Adipose tissue (tissue), 3 donors: ENCODE measurements around the gene FIBP. TPM values are rescaled to one million over a fixed set of nuclear protein-coding genes. Genes with fewer than 3 reads are reported as not detected.

Experiments used
- polyA plus RNA-seq, 3 donors: library from polyadenylated mRNA; stranded (reverse); fragments of 200-250 nt; gene quantifications; one replicate each; pipeline ENCODE4 v1.2.3, GENCODE V29; 2013
- donor health status: healthy with polysubstance abuse.
- donor health status: Bipolar disorder and iron deficiency.
- donor health status: healthy.

The FIBP gene
- polyA plus RNA-seq, 3 donors, result 31.2 to 68.7 (median 56.9) TPM

Other genes starting within 250 kb of the FIBP start
- 10 to 100 TPM; 30.8 to 61.2 (median 50.4) TPM for gene RELA, start 225.6 kb downstream of the FIBP start, polyA plus RNA-seq
- gene KAT5, start 176.2 kb downstream of the FIBP start, polyA plus RNA-seq, result 10 to 100 TPM; 41.6 to 55.1 (median 50.6) TPM
- gene RNASEH2C, start 167.7 kb downstream of the FIBP start, polyA plus RNA-seq, result 100 to 1,000 TPM in 1 of 3 donors, 10 to 100 TPM in 2; 41.9 to 103 (median 88.3) TPM
- gene AP5B1, start 107.5 kb downstream of the FIBP start, polyA plus RNA-seq, result 10 to 100 TPM in 2 of 3 donors, 1 to 10 TPM in 1; 7.4 to 22.6 (median 10.0) TPM
- under 1 TPM in 2 of 3 donors, not detected in 1; 0.21 to 0.68 TPM for gene OVOL1, start 101.4 kb downstream of the FIBP start, polyA plus RNA-seq
- gene SNX32, start 54.5 kb downstream of the FIBP start, polyA plus RNA-seq, result under 1 TPM in 2 of 3 donors, not detected in 1; 0.34 to 0.41 TPM
- 100 to 1,000 TPM; 206 to 826 (median 597) TPM for gene CFL1, start 30.3 kb downstream of the FIBP start, polyA plus RNA-seq
- 10 to 100 TPM; 29.7 to 60.6 (median 40.3) TPM for gene MUS81, start 28.0 kb downstream of the FIBP start, polyA plus RNA-seq
- gene EFEMP2, start 15.7 kb downstream of the FIBP start, polyA plus RNA-seq, result 100 to 1,000 TPM in 1 of 3 donors, 10 to 100 TPM in 2; 16.6 to 103 (median 62.4) TPM
- 1 to 10 TPM in 2 of 3 donors, under 1 TPM in 1; 0.26 to 2.7 (median 2.6) TPM for gene CTSW, start 8.6 kb downstream of the FIBP start, polyA plus RNA-seq
- gene CCDC85B, start 2.2 kb upstream of the FIBP start, polyA plus RNA-seq, result 10 to 100 TPM; 18.1 to 75.3 (median 28.1) TPM
- 100 to 1,000 TPM in 1 of 3 donors, 10 to 100 TPM in 1, 1 to 10 TPM in 1; 1.5 to 100 (median 28.1) TPM for gene FOSL1, start 11.9 kb upstream of the FIBP start, polyA plus RNA-seq
- 10 to 100 TPM; 20.5 to 35.3 (median 29.1) TPM for gene C11orf68, start 30.6 kb upstream of the FIBP start, polyA plus RNA-seq
- 100 to 1,000 TPM in 2 of 3 donors, 10 to 100 TPM in 1; 46.7 to 142 (median 107) TPM for gene DRAP1, start 31.0 kb upstream of the FIBP start, polyA plus RNA-seq
- gene TSGA10IP, start 57.0 kb upstream of the FIBP start, polyA plus RNA-seq, result not detected
- 10 to 100 TPM; 26.9 to 51.8 (median 36.5) TPM for gene SART1, start 73.3 kb upstream of the FIBP start, polyA plus RNA-seq
- gene EIF1AD, start 113.7 kb upstream of the FIBP start, polyA plus RNA-seq, result 10 to 100 TPM; 12.0 to 20.8 (median 12.9) TPM
- gene BANF1, start 114.0 kb upstream of the FIBP start, polyA plus RNA-seq, result 100 to 1,000 TPM in 2 of 3 donors, 10 to 100 TPM in 1; 75.9 to 175 (median 123) TPM
- under 1 TPM in 2 of 3 donors, not detected in 1; 0.28 to 0.84 TPM for gene CST6, start 123.5 kb upstream of the FIBP start, polyA plus RNA-seq
- under 1 TPM in 2 of 3 donors, not detected in 1; 0.02 to 0.16 TPM for gene CATSPER1, start 138.0 kb upstream of the FIBP start, polyA plus RNA-seq
- under 1 TPM in 1 of 3 donors, not detected in 2; 0.64 TPM for gene GAL3ST3, start 160.7 kb upstream of the FIBP start, polyA plus RNA-seq
- 100 to 1,000 TPM in 1 of 3 donors, 10 to 100 TPM in 2; 95.6 to 110 (median 98.5) TPM for gene SF3B2, start 163.9 kb upstream of the FIBP start, polyA plus RNA-seq
- gene PACS1, start 181.8 kb upstream of the FIBP start, polyA plus RNA-seq, result 10 to 100 TPM; 16.6 to 29.4 (median 26.5) TPM